ENCODE results near the gene TTC34. TPM values are rescaled to one million over a fixed set of nuclear protein-coding genes. Genes with fewer than 3 reads are reported as not detected.

The TTC34 gene
- total and polyA plus RNA-seq, 9 of the 15 experiments (the other 6 are each of a cell fraction or from before 2014, with no cell fraction given), result 0.03 to 0.38 (median 0.05) TPM; not detected in 2

- H3K4me1 ChIP-seq (replicated peaks in 1 of 2; ENCODE audit: control insufficient read depth in 2 of 2, insufficient read depth in 2 of 2, low read length in 2 of 2), result peaks cover 0 to 3% of the 10 kb centered on the region in 2 experiments; a peak in 1 of 5 replicates
- in situ Hi-C loops (cut with MboI), result loop anchor here (10.0 kb wide), 1 partner anchor 603 kb away; no protein-coding TSS in a partner anchor
- no peak overlapping the region for H3K4me3 ChIP-seq
- no peak overlapping the region for H2AFZ ChIP-seq (ENCODE audit: low read depth, low read length)
- ChIA-PET CTCF (ENCODE audit: low intra/inter-chr PET ratio) (no interaction called here), POLR2A (interaction anchor here (0.6 kb wide), 2 partner anchors 508 to 708 kb away, joined by 3 read pairs; no protein-coding TSS in a partner anchor)
- no peaks in the 10 kb centered on the region for H3K36me3 ChIP-seq (ENCODE audit: control insufficient read depth, insufficient read depth, low read length)
- DNase-seq (ENCODE audit: extremely low read depth in 1 of 4, low spot score in 3 of 4) (peak; percentile 34 to 75 (median 74)), ATAC-seq (peak; percentile 96), FAIRE-seq (no peak)
- H3K4me2 ChIP-seq (ENCODE audit: insufficient read depth, low read length), result no peak overlapping the region
- no peak overlapping the region for H3K9ac ChIP-seq (ENCODE audit: insufficient read depth in 1 of 2, low read depth in 2 of 2, low read length in 2 of 2)
- no peaks in the 10 kb centered on the region for H3K9me3 ChIP-seq (replicated peaks; ENCODE audit: control insufficient read depth, insufficient read depth, low read depth, low read length)
- no peaks in the 10 kb centered on the region for H3K79me2 ChIP-seq (ENCODE audit: control insufficient read depth, insufficient read depth, low read length)
- no peaks in the 10 kb centered on the region for H3K9me1 ChIP-seq (ENCODE audit: control insufficient read depth, insufficient read depth, low read length)
- no peak overlapping the region for H3K27ac ChIP-seq (ENCODE audit: extremely low read depth, low read depth, low read length)
- H4K20me1 ChIP-seq (replicated peaks; ENCODE audit: control insufficient read depth, insufficient read depth, low read length), result no peaks in the 10 kb centered on the region
- H3K27me3 ChIP-seq (ENCODE audit: control insufficient read depth in 2 of 2, insufficient read depth in 2 of 2, low read length in 2 of 2), result no peaks in the 10 kb centered on the region; a peak in 1 of 5 replicates
- WGBS (ENCODE audit: insufficient coverage, low coverage, missing lambda C conversion rate), result 3% methylated on average over 29 of the region's 29 CpGs
- intact Hi-C loops (cut with micrococcal nuclease), result no loop called here
- no TSS peak for BruUV-seq (replicated peaks)
- no peak for TF ChIP-seq CHD4 (IDR thresholded peaks at IDR 0.05; ENCODE audit: insufficient read depth, insufficient replicate concordance, low read depth, low read length, poor library complexity, severe bottlenecking)
- TF ChIP-seq BCL6 (CRISPR knock-in tag; IDR thresholded peaks at IDR 0.05), result no peak
- TF ChIP-seq PRPF4 (IDR thresholded peaks at IDR 0.05; ENCODE audit: insufficient read depth, low read depth, low read length, poor library complexity, severe bottlenecking), result no peak
- TF ChIP-seq CREM (IDR thresholded peaks at IDR 0.05; ENCODE audit: low read depth), result no peak
- TF ChIP-seq ZNF507 (tag; conservative IDR thresholded peaks at IDR 0.05), result no peak
- no peak for TF ChIP-seq IRF9 (tag; IDR thresholded peaks at IDR 0.05)
- no peak for TF ChIP-seq SOX6 (IDR thresholded peaks at IDR 0.05)
- peak; percentile 22; the same call in 1 of the 2 replicates for TF ChIP-seq REST (IDR thresholded peaks at IDR 0.05; ENCODE audit: borderline replicate concordance)
- TF ChIP-seq REST (CRISPR knock-in tag; IDR thresholded peaks at IDR 0.05; ENCODE audit: low read depth), result no peak
- no peak for TF ChIP-seq CHD1 (IDR thresholded peaks at IDR 0.05; ENCODE audit: low read length)
These were observed 20.6 kb upstream of the TTC34 start for GRCh38 chr1:2821966-2822620.
